Measurements from ENCODE around the gene SCARB1.
A peak's percentile ranks its signal among the peaks of the same experiment; 100 is the strongest.

SCARB1 gene

DNA sequence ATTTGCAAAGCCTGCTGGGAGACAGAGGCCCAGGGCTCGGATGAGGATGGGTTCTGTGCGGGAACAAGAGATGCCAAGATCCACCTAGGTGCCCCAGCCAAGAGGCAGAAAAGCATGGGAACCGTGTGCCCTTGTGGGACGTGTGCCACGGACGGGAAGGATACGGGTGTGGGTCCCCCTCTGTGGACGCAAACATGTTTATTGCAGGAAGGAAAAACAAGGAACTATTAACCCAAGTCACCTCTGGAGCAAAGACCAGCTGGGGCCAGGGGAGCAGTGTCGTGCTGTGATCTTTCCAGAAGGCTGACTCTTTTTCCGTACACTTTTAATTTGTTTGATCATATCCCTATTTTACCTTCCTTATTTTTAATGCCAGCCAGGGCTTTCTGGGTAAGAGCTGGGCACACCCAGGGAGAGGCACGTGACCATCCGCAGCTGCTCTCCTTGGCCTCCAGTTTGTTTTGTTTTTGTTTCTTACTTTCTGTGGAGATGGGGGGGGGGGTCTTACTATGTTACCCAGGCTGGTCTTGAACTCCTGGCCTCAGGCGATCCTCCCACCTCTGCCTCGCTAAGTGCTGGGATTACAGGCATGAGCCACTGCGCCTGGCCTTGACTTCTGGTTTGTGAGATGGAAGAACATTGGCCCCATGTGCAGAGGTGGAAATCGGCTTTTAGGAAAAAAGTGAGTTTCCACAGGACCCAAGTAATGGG is 20.7 kb downstream of the SCARB1 start:
- no peak for DNase-seq (ENCODE audit: low read depth)

DNA sequence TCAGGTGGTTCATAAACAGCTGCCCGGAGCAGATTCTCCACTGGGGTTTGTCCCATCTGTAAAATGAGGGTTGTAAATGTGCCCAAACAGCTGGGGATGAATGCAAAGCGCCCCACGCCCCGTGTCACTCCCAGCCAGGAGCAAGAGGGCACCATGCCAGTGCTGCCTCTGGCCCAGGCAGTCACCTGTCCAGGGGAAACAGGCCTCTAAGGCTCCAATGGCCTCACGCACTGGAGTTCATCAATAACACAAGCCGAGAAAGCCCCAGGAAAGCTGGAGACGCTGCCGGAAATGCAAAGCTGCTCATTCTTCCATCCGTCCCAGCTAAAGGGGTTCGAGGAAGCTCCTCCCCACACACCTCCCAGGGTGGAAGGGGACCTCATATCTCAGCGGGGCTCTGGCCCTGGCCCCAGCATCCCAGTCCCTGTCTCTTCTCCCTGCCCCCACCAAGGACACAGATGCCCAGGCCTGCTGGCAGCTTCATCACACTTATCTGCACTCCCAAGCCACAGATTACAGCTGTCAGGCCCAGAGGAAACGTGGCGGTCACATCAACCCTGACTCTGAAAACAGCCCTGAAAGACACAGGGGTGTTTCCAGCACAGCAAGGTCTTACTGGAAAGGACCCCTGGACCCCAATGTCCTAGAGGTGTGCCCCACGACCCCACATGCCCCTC is 21.5 kb downstream of the SCARB1 start:
- DNase-seq (ENCODE audit: low read depth) = no peak

DNA sequence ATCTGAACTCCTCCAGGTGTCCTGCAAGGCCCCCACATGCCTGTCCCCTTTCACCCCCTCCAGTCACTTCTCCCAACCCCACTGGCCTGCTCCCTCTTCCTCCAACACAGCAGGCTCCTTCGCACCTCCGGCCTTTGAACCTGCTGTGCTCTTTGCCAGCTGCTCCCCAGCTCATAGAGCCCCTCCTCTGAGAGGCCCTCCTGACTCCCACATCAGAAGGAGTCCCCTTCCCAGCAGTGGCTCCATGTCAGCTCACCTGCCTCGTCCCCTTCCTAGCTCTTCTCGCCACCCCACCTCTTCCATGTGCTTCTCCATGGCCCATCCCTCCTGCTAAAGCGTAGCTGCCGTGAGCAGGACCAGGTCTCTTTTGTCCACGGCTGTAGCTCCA is 22.1 kb downstream of the SCARB1 start:
- DNase-seq (ENCODE audit: low read depth) = no peak

DNA sequence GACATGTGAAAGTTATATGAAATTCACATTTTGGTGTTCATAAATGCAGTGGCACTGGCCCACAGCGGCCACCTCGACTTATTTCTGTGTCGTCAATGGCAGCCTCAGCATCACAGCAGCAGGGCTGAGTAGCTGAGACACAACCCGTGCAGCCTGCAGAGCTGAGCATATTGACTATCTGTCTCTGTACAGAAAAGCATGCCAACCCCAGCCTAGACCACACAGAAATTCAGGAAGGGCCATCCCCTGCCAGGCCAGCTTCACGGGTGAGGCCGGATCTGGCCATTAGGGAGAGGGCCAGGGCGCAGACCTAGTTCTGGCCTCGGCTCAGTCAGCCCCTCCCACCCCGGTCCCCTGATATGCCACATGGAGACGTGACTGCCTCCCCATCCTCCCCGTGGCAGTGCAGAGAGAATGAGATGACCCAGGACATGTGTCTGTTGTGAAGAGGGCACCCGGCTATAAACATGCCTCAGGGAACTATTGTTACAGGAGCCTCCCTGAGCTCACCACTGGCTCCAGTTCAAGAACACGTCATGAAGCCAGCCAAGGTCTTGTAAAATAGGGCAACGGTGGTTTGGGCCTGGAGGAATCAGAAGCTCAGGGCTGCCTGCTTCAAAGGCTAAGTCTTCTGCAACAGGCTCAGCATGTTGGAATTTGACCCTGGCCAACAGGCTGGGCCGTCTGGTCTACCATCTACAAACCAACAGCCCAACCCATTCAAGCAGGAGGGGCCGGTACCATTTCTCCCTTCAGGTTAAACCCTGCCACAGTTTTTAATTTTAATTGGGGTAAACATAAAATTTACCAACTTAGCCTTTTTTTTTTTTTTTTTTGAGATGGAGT is 25.5 kb downstream of the SCARB1 start:
- peak; percentile 99 for DNase-seq (ENCODE audit: low read depth)

DNA sequence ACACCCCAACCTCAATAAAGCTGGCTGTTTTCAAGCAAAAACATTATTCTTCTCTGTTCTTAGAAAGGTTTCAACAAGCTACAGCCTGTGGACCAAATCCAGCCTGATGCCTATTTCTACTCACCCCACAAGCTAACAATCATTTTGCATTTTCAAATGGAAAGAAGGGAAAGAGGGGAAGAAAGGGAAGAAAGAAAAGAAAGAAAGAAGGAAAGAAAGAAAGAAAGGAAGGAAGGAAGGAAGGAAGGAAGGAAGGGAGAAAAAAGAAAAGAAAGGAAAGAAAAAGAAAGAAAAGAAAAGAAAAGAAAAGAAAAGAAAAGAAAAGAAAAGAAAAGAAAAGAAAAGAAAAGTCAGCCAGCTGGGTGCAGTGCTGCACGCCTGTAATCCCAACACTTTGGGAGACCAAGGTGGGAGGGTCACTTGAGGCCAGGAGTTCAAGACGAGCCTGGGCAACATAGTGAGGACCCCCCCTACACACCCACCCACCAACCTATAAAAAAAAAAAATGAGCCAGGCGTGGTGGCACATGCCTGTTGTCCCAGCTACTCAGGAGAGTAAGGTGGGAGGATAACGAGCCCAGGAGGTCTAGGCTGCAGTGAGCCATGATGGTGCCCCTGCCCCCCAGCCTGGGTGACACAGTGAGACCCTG is 26.3 kb downstream of the SCARB1 start:
- DNase-seq (ENCODE audit: low read depth) = no peak

DNA sequence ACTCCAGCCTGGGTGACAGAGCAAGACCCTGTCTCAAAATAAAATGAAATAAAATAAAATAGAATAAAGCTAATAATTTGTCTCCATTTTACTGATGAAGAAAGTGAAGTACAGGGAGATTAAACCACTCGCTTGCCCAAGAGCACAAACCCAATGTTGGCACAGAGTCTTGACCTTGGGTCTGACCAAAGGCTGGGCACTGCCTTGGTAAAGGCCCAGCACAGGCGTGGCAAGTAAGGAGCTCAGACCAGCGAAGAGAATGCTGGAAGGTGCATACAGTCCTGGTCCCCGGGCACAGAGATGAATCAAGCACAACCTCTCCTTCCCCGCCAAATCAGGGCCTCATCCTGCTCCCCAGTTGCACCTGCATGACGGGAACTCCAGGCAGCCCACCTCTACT is 26.9 kb downstream of the SCARB1 start:
- no peak for DNase-seq (ENCODE audit: low read depth)

DNA sequence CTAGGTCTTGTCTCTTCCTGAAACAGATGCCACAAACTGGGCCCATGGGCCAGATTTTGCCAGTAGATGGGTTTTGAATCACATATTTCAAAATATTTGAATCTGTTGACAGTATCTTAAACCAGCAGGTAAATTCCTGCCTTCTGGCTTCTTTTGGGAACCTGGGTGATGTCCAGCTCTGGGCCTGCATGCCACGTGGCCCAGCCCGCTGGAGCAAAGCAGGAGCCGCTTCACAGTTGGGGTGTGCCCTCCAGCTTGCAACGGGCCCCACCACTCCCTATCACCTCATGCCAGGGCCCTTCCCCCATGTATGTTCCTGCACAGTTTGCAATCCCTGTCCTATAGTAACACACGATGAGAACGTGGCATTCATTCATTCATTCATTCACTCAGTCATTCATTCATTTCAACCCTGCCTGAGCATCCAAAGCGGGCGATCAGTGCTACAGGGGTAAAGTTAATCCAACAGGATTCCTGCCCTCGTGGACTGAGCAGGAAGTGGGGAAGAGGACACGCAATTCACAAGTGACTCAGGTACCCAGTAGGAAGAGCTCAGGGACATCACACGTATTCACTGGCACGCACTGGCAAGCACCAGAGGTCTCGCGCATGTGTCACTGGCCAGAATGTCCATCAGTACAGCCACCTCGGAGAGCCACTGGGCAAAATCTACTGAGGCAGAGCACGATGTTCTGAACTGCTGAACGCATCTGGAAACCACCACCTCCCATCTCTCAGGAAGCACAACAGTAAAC is 27.8 kb downstream of the SCARB1 start:
- no peak for DNase-seq (ENCODE audit: low read depth)

DNA sequence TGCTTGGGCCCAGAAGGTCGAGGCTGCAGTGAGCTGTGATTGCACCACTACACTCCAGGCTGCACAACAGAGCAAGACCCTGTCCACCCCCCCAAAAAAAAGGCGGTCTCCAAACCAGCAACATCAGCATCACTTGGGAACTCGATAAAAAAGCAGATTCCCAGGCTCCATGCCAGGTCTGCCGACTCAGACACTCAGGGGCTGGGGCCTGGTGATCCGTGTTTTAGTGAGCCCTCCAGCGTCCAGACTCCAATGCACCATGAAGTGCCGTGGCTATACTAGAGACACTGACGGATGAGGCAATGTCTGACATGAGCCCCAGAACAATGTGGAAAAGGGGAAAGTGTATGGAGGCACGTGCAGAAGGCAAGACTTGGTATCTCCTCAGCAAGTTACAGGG is 28.8 kb downstream of the SCARB1 start:
- DNase-seq (ENCODE audit: low read depth) = no peak

DNA sequence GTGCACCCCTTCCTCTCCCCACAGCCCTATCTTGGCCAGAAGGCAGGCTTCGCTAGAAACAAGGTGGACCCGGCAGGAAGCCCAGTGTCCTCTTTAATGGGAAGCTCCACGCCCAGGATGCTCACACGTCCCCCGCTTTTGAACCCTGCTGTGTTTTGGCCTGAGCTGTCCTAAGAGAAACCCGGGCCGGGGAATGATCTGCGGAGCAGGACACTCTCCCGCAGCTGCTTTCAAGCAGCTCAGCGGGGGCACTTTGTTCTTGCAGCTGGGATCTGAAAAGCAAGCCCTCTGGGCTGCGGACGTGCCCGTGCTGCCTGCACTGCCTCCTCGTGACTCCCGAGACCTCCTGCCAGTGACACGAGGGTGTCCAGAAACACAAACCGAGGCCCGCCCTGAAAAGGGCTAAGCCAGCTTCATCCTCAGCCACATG is 30.0 kb downstream of the SCARB1 start:
- DNase-seq (ENCODE audit: low read depth) = no peak

DNA sequence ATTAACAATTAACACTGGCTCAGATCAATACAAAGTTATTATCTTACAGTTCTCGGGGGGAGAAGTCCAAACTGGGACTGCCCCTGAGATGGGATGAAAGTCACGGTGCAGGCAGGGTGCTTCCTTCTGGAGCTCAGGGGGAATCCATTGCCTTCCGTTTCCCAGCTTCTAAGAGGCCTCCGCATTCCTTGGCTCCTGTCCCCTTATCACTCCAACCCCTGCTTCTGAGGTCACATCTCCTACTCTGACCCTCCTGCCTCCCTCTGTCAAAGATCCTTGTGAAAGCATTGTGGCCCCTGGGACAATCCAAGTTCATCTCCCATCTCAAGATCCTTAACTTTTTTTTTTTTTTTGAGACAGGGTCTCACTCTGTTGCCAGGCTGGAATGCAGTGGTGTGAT is 30.8 kb downstream of the SCARB1 start:
- DNase-seq (ENCODE audit: low read depth) = no peak

DNA sequence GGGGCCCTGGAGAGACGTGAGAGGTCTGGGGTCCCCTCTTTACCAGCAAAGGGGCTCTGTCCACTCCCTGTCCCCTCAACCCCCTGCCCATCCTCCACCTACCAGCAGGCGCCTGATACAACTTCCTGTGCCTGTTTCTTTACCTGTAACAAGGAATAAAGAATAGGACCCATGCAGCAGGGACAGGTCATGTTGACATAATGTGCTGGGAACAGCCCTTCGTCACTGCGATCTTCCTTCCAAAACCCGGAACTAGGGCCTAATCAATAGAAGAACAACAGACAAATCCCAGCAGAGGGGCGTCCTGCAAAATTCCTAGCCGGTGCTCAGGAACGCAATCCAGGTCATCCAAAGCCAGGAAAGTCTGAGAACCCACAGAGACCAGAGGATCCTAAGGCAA is 32.1 kb downstream of the SCARB1 start:
- no peak for DNase-seq (ENCODE audit: low read depth)

DNA sequence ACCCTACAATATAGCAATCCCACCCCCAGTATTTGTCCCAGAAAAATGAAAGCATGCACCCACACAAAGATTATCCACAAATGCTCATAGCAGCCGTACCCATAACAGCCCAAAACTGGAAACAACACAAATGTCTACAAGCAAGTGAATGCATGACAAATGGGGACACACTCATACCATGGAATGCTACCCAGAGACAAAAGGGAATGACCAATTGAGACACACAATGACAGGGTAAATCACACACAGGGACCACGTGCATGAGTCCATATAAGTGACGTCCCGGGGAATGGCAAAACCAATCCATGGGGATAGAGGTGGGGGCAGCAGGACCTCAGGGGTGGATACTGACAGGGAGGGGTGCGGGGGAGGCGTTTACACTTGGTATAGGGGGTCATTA is 33.4 kb downstream of the SCARB1 start:
- DNase-seq (ENCODE audit: low read depth) = no peak

DNA sequence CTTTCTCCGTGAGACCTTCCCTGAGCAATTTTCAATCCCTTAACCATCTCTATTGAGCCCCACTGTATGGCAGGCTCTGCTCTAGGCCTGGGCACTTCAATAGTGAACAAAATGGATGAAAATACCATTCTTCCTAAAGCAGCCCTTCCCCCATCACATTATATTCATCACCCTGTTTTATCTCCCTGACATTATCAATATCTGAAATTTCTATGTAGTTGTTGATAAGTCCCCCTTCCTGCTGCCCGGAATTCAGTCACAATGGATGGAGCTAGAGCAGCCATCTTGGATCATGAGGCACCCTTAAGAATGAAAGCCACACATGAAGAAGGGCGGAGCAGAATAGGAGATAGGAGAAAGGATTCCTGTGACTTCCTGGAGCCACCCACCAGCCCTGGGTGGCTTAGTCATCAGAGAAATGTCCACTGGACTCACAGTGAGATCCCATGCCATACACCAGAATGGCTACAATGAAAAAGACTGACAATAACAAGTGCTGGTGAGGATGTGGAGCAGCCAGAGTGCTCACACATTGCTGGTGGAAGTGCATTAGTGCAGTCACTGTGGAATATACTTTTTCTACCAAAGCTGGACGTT is 33.9 kb downstream of the SCARB1 start:
- DNase-seq (ENCODE audit: low read depth) = no peak

DNA sequence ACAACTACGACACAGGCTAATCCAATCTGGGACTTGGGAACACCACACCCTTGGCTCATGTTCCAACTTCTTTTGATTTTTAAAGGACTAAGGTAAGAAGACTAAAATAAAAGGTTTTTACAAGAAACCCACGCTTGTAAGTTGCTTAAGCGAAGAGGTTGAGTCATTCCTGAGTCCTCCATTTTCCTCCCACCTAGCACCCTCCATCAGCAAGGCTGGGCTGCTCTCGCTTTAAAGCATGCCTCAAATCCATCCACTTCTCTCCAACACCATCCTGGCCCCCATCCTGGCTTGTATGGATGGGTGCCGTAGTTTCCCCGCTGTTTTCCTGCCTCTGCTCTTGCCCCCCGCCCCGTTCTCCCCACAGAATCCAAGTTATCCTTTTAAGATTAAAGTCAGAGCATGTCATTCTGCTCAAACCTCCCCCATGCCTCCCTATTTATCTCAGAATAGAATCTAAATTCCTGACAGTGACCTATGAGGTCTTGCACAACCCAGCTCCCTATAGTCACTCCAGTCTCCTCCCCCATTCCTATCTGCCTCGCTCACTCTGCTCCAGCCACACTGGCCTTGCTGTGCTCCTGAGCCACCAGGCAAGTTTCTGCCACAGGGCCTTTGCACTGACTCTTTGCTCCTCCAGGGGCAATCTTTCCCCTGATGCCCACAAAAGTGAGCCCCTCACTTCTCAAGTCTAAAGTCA is 34.5 kb downstream of the SCARB1 start:
- DNase-seq (ENCODE audit: low read depth) = peak; percentile 91

DNA sequence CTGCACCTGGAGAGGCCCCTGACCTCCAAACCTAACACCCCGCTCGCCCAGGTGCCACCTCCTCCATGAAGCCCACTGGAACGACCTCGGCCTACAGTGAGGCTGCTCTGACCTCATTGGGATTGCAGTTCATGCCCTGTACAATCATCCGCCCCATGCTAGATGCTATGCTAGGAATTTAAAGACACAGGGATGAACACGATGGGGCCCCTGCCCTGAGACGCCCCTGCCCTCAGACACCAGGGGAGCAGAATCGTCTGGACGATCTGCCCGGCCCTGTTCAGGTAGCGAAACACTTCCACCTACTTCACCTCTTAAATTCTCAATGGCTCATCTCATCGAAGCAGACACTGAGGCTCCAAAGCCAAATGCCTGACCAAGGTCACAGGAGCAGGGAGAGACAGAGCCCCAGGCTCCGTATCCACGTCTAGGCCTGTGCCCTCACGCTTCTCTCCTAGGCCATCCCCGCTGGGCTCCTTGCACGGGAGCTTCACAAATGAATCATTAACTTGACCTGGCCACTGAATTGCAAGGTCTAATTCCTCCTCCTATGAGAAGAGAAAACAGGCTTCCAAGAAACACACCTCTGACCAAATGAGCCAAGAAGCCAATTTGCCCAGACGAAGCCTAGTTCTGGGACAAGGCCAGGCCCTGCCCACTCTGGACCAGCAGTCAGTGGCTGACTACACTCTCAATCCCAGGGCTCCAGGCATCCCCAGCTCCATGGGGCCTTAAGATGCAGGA is 35.2 kb downstream of the SCARB1 start:
- DNase-seq (ENCODE audit: low read depth) = no peak

DNA sequence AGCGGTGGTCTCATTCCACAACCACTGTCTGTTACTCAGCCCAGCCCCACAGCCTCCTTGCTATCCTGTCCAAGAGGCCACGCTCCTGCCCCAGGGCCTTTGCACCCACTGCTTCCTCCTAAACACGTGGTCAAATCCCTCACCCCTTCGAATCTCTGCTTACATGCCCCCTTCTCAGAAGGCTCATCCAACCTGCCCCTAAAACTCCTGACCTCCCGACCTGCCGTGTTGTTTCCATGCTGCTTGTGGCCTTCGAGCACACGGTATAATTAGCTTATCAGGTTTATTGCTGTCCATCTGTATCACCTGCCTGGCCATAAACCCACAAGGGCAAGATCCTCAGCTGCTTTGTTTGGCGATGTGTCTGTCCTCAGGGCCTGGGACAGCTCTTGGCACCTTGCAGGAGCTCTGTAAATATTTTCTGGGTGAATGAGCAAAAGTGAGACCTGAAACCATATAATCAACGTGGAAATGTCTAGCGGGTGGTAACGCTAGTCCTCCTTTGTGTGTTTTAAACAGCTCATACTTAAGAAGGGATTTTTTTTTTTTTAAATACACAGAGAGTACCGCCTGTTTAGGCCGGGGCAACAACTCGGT is 36.0 kb downstream of the SCARB1 start:
- no peak for DNase-seq (ENCODE audit: low read depth)

DNA sequence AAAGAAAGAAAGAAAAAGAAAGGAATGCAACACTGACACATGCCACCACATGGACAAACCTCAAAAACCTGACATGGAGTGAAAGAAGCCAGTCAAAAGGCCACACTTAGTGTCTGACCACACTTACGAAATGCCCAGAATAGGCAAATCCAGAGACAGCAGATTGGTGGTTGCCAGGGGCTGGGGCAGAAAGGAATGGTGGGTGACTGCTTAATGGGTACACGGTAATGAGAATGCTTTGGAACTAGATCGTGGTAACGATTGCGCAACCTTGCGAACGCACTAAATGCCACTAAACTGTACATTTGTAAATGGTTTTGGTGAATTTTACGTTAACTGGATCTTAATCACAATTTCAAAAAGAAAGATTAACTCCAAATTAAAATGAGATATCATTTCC is 39.5 kb downstream of the SCARB1 start:
- DNase-seq (ENCODE audit: low read depth) = no peak

DNA sequence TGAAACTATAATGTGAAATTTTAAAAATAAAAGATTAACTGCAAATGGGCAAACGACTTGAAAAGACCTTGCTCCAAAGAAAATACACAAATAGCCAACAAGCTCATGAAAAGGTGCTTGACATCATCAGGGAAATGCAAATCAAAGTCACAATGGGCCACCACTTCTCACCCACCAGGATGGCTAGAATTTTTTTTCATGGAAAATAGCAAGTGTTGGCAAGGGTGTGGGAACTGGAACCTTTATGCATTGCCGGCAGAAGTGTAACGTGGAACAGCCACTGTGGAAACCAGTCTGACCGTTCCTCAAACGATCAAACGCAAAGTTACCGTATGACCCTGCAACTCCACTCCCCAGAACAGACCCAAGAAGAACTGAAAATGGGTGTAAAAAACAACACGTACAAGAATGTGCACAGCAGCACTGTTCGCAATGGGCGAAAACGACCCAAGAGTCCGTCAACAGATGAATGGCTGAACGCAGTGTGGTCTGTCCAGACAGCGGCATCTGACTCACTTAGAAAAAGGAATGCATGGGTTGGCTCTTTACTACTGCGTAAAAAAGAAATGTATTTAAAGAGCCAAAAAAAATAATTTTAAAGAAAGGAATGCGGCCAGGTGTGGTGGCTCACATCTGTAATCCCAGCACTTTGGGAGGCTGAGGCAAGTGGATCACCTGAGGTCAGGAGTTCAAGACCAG is 40.2 kb downstream of the SCARB1 start:
- no peak for DNase-seq (ENCODE audit: low read depth)

DNA sequence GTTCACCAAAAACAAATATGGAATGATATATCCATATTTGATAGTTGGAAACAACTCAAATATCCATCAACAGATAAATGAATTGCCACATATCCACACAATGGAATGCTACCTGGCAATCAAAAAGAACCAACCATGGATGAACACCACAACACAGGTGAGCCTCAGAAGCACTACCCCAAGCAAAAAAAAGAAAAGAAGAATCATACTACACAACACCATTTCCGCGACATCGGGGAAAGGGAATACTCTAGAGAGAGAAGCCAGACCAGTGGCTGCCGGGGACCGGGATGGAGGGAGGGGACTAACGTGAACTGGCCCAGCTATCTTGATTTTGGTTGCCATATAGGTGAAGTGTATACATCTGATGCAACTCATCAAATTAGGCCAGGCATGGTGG is 41.4 kb downstream of the SCARB1 start:
- DNase-seq (ENCODE audit: low read depth) = no peak
